ENCODE measurements around the gene CFAP61. TPM values are rescaled to one million over a fixed set of nuclear protein-coding genes. Genes with fewer than 3 reads are reported as not detected.
A peak's percentile ranks its signal among the peaks of the same experiment; 100 is the strongest.

CFAP61 gene
- total and polyA plus RNA-seq, 9 of the 15 experiments (the other 6 are each of a cell fraction or from before 2014, with no cell fraction given), result 0.11 TPM; not detected in 8

GRCh38 chr20:20051767-20052073, 612 bp upstream of the CFAP61 start:
- H3K4me2 ChIP-seq (ENCODE audit: insufficient read depth, low read length), result peak overlapping the region; percentile 85
- DNase-seq (ENCODE audit: extremely low read depth in 1 of 4, low spot score in 3 of 4) (no peak), FAIRE-seq (no peak), ATAC-seq (peak; percentile 71)
- peaks cover 0 to 6% of the 10 kb centered on the region in 2 experiments; a peak in 1 of 5 replicates for H3K4me1 ChIP-seq (replicated peaks in 1 of 2; ENCODE audit: control insufficient read depth in 2 of 2, insufficient read depth in 2 of 2, low read length in 2 of 2)
- H3K9me1 ChIP-seq (ENCODE audit: control insufficient read depth, insufficient read depth, low read length), result no peaks in the 10 kb centered on the region
- no peaks in the 10 kb centered on the region for H4K20me1 ChIP-seq (replicated peaks; ENCODE audit: control insufficient read depth, insufficient read depth, low read length)
- intact Hi-C loops (cut with micrococcal nuclease), result no loop called here
- H3K36me3 ChIP-seq (ENCODE audit: control insufficient read depth, insufficient read depth, low read length), result peaks cover 31% of the 10 kb centered on the region
- peak overlapping the region; percentile 77 for H3K27ac ChIP-seq (ENCODE audit: extremely low read depth, low read depth, low read length)
- no peaks in the 10 kb centered on the region for H3K9me3 ChIP-seq (replicated peaks; ENCODE audit: control insufficient read depth, insufficient read depth, low read depth, low read length)
- H3K79me2 ChIP-seq (ENCODE audit: control insufficient read depth, insufficient read depth, low read length), result peaks cover 16% of the 10 kb centered on the region
- no TSS peak for BruUV-seq (replicated peaks)
- POLR2A ChIA-PET, result interaction anchor here (1.4 kb wide), 1 partner anchor 8 kb away, joined by 5 read pairs; no protein-coding TSS in a partner anchor
- no peaks in the 10 kb centered on the region for H3K27me3 ChIP-seq (ENCODE audit: control insufficient read depth in 2 of 2, insufficient read depth in 2 of 2, low read length in 2 of 2)
- peak overlapping the region; percentile 82 to 92 for H3K9ac ChIP-seq (ENCODE audit: insufficient read depth in 1 of 2, low read depth in 2 of 2, low read length in 2 of 2)
- in situ Hi-C loops (cut with MboI), result no loop called here
- 3% methylated on average over 8 of the region's 13 CpGs for WGBS (ENCODE audit: insufficient coverage, low coverage, missing lambda C conversion rate)
- peak overlapping the region; percentile 97 for H3K4me3 ChIP-seq
- H2AFZ ChIP-seq (ENCODE audit: low read depth, low read length), result peak overlapping the region; percentile 94
- CTCF ChIA-PET (ENCODE audit: low intra/inter-chr PET ratio), result no interaction called here
- TF ChIP-seq, protein P1, sequence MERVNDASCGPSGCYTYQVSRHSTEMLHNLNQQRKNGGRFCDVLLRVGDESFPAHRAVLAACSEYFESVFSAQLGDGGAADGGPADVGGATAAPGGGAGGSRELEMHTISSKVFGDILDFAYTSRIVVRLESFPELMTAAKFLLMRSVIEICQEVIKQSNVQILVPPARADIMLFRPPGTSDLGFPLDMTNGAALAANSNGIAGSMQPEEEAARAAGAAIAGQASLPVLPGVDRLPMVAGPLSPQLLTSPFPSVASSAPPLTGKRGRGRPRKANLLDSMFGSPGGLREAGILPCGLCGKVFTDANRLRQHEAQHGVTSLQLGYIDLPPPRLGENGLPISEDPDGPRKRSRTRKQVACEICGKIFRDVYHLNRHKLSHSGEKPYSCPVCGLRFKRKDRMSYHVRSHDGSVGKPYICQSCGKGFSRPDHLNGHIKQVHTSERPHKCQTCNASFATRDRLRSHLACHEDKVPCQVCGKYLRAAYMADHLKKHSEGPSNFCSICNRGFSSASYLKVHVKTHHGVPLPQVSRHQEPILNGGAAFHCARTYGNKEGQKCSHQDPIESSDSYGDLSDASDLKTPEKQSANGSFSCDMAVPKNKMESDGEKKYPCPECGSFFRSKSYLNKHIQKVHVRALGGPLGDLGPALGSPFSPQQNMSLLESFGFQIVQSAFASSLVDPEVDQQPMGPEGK (CRISPR knock-in tag; IDR thresholded peaks at IDR 0.05; ENCODE audit: borderline replicate concordance), result no peak
- TF ChIP-seq HEY1 (CRISPR knock-in tag; IDR thresholded peaks at IDR 0.05; ENCODE audit: borderline replicate concordance) (no peak), ILK (tag; IDR thresholded peaks at IDR 0.05; ENCODE audit: borderline replicate concordance, low read depth) (no peak), ARHGAP35 (IDR thresholded peaks at IDR 0.05; ENCODE audit: partially characterized antibody) (no peak), E2F4 (CRISPR knock-in tag; IDR thresholded peaks at IDR 0.05; ENCODE audit: low read depth) (no peak), GATA2 (CRISPR knock-in tag; IDR thresholded peaks at IDR 0.05) (no peak), KHSRP (IDR thresholded peaks at IDR 0.05) (no peak), DIDO1 (tag; IDR thresholded peaks at IDR 0.05; ENCODE audit: low read depth) (no peak), ZBTB7A (IDR thresholded peaks at IDR 0.05; ENCODE audit: borderline replicate concordance, control insufficient read depth, low read depth, low read length) (no peak), ELF1 (tag; IDR thresholded peaks at IDR 0.05) (no peak), NFIC (IDR thresholded peaks at IDR 0.05) (no peak), NUFIP1 (IDR thresholded peaks at IDR 0.05; ENCODE audit: partially characterized antibody) (no peak), ZNF586 (CRISPR knock-in tag; conservative IDR thresholded peaks at IDR 0.05) (no peak), CTBP1 (IDR thresholded peaks at IDR 0.05; ENCODE audit: borderline replicate concordance) (no peak), RBFOX2 (IDR thresholded peaks at IDR 0.05; ENCODE audit: low read depth, low read length) (no peak)
- TF ChIP-seq, protein P2, sequence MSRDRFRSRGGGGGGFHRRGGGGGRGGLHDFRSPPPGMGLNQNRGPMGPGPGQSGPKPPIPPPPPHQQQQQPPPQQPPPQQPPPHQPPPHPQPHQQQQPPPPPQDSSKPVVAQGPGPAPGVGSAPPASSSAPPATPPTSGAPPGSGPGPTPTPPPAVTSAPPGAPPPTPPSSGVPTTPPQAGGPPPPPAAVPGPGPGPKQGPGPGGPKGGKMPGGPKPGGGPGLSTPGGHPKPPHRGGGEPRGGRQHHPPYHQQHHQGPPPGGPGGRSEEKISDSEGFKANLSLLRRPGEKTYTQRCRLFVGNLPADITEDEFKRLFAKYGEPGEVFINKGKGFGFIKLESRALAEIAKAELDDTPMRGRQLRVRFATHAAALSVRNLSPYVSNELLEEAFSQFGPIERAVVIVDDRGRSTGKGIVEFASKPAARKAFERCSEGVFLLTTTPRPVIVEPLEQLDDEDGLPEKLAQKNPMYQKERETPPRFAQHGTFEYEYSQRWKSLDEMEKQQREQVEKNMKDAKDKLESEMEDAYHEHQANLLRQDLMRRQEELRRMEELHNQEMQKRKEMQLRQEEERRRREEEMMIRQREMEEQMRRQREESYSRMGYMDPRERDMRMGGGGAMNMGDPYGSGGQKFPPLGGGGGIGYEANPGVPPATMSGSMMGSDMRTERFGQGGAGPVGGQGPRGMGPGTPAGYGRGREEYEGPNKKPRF (IDR thresholded peaks at IDR 0.05; ENCODE audit: low read depth, low read length), result no peak
- TF ChIP-seq, protein P3, sequence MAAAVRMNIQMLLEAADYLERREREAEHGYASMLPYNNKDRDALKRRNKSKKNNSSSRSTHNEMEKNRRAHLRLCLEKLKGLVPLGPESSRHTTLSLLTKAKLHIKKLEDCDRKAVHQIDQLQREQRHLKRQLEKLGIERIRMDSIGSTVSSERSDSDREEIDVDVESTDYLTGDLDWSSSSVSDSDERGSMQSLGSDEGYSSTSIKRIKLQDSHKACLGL (CRISPR knock-in tag; IDR thresholded peaks at IDR 0.05; ENCODE audit: borderline replicate concordance, poor library complexity, severe bottlenecking), result no peak
